OCI-LY3 (cell line): Measurements from ENCODE around the gene ASB12.
A peak's percentile ranks its signal among the peaks of the same experiment; 100 is the strongest.

ENCODE experiments used
- H2AFZ ChIP-seq: fragments of 200-600, 300-600 bp; shearing (Covaris generic); 2 replicates; pipeline ENCODE4 v1.6.0; 2014; ENCODE audit warnings: antibody characterized with exemption, low read depth, low read length
- H3K27ac ChIP-seq: fragments of 200-600, 300-600 bp; sonication (generic); 2 replicates; pipeline ENCODE4 v1.5.1; 2014; ENCODE audit warnings: mild to moderate bottlenecking, low read length, moderate library complexity, mixed read lengths
- H3K27me3 ChIP-seq: fragments of 200-600, 300-600 bp; sonication (generic); 2 replicates; pipeline ENCODE4 v1.6.1; 2014; ENCODE audit warnings: low read depth, low read length, mixed read lengths
- H3K36me3 ChIP-seq: fragments of 200-600, 300-600 bp; sonication (generic); replicated peaks from 2 replicates; pipeline ENCODE3; 2014; ENCODE audit warnings: low read depth, low read length, mixed read lengths
- H3K4me1 ChIP-seq: fragments of 300-600, 200-600 bp; sonication (generic); 2 replicates; pipeline ENCODE4 v1.6.1; 2014; ENCODE audit warnings: low read length, mixed read lengths
- H3K4me2 ChIP-seq: fragments of 200-600, 300-600 bp; sonication (generic); 2 replicates; pipeline ENCODE4 v1.6.1; 2014; ENCODE audit warnings: low read length, mixed read lengths
- H3K4me3 ChIP-seq: fragments of 300-600, 200-600 bp; sonication (generic); 2 replicates; pipeline ENCODE4 v1.5.1; 2014; ENCODE audit warnings: antibody characterized with exemption, mild to moderate bottlenecking, low read length, moderate library complexity
- H3K79me2 ChIP-seq: fragments of 300-600, 200-600 bp; shearing (Covaris generic); 2 replicates; pipeline ENCODE4 v1.6.1; 2014; ENCODE audit warnings: mild to moderate bottlenecking, low read length, mixed read lengths
- H3K9ac ChIP-seq: fragments of 300-600, 200-600 bp; shearing (Covaris generic); 2 replicates; pipeline ENCODE4 v1.6.0; 2014; ENCODE audit warnings: mild to moderate bottlenecking, low read length, moderate library complexity
- H3K9me3 ChIP-seq: fragments of 200-600, 300-600 bp; shearing (Covaris generic); 2 replicates; pipeline ENCODE4 v1.6.1; 2014; ENCODE audit warnings: low read length, mixed read lengths; ENCODE audit not compliant: insufficient read depth
- H4K20me1 ChIP-seq: fragments of 200-600, 300-600 bp; sonication (generic); 2 replicates; pipeline ENCODE4 v1.6.1; 2016; ENCODE audit warnings: low read length, mixed read lengths; ENCODE audit not compliant: insufficient read depth
- CTCF ChIP-seq: fragments of 200-600, 300-600 bp; sonication (generic); IDR thresholded peaks from 2 replicates; pipeline ENCODE4 v1.5.1; 2014; ENCODE audit warnings: antibody characterized with exemption, low read length, low read depth
- EZH2phosphoT487 ChIP-seq: fragments of 200-600 bp; shearing (Covaris generic); IDR thresholded peaks from 2 replicates; pipeline ENCODE4 v1.6.1; 2018; ENCODE audit warnings: antibody characterized with exemption, mixed run types, low read depth

Gene ASB12

GRCh38 chrX:64206556-64207162, 23.7 kb downstream of the ASB12 start:
- Histone ChIP-seq H3K9me3 (no peaks in the 10 kb centered on the region), H3K27ac (peak overlapping the region; percentile 74)

DNA sequence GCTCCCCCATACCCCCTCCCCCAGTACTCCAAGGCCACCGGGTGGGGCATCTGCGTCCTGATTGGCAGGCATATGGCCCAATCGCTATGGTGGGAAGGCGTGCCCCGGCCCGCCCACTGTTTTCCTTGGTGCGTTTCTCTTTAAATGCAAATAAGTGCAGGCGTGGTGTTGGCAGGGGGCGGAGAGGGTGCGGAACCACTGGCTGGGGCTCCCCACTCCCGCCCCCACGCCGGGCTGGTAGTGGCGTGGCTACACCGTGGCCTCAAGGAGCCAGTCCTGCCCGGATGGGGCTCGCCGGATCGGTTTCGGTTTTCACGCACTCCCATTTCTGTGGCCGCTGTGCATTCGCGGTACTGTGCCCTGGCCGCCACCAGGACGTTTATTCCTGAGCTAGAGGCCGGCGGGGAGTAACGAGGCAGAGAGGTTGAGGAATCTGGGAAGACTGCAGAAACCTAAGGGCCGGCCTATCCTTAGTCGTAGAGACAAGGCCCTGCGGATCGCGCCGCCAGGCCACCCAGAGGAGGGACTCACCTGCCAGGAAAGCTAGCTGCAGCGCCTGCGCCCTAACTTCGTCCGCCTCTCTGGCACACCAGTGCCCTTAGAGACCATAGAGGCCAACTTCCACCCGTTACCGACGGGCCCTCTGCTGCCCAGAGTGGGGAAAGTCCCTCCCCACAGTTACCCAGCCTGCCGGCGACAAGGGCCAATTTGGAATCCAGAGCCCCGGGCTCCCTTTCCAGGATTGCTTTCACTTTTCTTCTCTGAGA, 24.5 kb downstream of the ASB12 start:
- Histone ChIP-seq H4K20me1 (no peaks in the 10 kb centered on the region), H2AFZ (peak overlapping the region; percentile 63; the same call in 1 of the 2 replicates), H3K4me1 (peaks cover 11% of the 10 kb centered on the region), H3K9me3 (no peaks in the 10 kb centered on the region), H3K4me3 (peak overlapping the region; percentile 88), H3K27ac (peak overlapping the region; percentile 74), H3K27me3 (no peaks in the 10 kb centered on the region), H3K9ac (peak overlapping the region; percentile 87), H3K4me2 (peak overlapping the region; percentile 70), H3K79me2 (peaks cover 35% of the 10 kb centered on the region), H3K36me3 (no peaks in the 10 kb centered on the region)
- TF ChIP-seq EZH2phosphoT487 (no peak), CTCF (no peak)

More at GRCh38 chrX:64206556-64207162, 23.7 kb downstream of the ASB12 start:
- peak overlapping the region; percentile 87 for H3K9ac ChIP-seq
- H3K4me3 ChIP-seq: peak overlapping the region; percentile 88
- peaks cover 11% of the 10 kb centered on the region for H3K4me1 ChIP-seq
- peaks cover 28% of the 10 kb centered on the region for H3K79me2 ChIP-seq
- H3K4me2 ChIP-seq: peak overlapping the region; percentile 70
- H3K27me3 ChIP-seq: no peaks in the 10 kb centered on the region
- H3K36me3 ChIP-seq: no peaks in the 10 kb centered on the region
- no peaks in the 10 kb centered on the region for H4K20me1 ChIP-seq
- 0 out of 2 replicates have a peak overlapping the region, but pooled peaks have one; percentile 3 for H2AFZ ChIP-seq
- TF ChIP-seq EZH2phosphoT487 (no peak), CTCF (no peak)

DNA sequence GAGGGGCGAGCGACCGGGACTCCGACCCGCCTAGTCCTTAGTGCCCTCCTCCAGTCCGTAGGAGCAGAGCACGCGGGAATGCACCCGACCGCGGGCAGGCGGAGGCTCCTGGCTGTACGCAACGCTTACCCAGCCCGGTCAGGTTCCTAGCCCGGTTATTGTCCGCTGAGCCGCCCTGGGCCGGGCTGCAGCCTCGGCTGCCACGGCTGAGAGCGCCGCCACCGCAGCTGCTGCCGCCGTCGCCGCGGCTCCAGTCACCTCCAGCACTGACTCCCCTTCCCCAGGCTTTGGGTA, 25.0 kb downstream of the ASB12 start, which contains the start of gene AMER1:
AMER1 (minus strand) TSS at position 268 of the 294 bp plus-strand sequence. CDS start 12,422 bp downstream, outside the sequence.
- Histone ChIP-seq H3K4me3 (peak within 1 kb of the TSS; percentile 88), H3K27me3 (no peaks in the 10 kb centered on the region), H3K4me2 (peak within 1 kb of the TSS; percentile 83), H3K9ac (peak within 1 kb of the TSS; percentile 87), H4K20me1 (no peaks in the 10 kb centered on the region), H3K4me1 (peaks cover 11% of the 10 kb centered on the region), H2AFZ (peak within 1 kb of the TSS; percentile 63; the same call in 1 of the 2 replicates), H3K27ac (peak within 1 kb of the TSS; percentile 74), H3K36me3 (no peaks in the 10 kb centered on the region), H3K9me3 (no peaks in the 10 kb centered on the region), H3K79me2 (peaks cover 39% of the 10 kb centered on the region)
- TF ChIP-seq EZH2phosphoT487: no peak
- no peak for TF ChIP-seq CTCF

DNA sequence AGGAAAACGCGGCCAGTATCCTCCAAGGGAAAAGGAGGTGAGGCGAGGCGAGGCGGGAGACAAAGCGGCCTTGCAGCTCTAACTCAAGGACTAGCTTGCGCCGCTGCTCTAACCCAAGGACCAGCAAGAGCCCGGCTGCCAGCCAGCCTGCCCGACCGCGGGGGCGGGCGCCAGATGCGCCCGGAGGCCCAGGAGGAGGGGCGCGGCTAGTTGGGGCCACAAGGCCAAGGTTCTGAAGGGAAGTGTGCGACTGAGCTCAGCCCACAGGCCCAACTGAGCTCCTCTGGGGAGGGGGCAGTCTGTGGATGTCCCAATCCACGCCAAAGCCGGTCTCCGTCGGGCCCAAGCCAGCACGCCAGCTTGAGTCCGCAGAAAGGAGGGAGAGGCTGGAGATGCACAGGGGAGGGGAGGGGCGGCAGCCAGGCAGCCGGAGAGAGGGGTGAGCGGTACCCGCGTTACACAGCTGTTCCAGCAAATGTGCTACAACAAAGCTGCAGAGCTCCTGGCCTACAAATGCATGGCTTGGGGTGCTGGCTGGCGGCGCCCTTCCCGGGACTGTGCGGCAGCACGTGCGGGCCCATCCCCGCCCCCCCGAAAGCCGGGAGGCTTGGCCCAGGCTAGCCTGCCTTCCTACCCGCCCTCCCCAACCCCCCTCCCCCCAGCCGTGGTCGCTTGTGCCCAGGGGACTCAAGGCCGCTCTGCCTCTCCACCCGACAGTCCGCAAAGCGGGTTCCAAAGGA, 25.5 kb downstream of the ASB12 start:
- peak overlapping the region; percentile 34 for H3K27ac ChIP-seq
- peak overlapping the region; percentile 84 for H3K9ac ChIP-seq
- no peaks in the 10 kb centered on the region for H4K20me1 ChIP-seq
- no peak for TF ChIP-seq CTCF
- no peak for TF ChIP-seq EZH2phosphoT487
- H3K27me3 ChIP-seq: no peaks in the 10 kb centered on the region
- H3K4me3 ChIP-seq: peak overlapping the region; percentile 88
- no peaks in the 10 kb centered on the region for H3K9me3 ChIP-seq
- no peak overlapping the region for H2AFZ ChIP-seq
- H3K4me1 ChIP-seq: peaks cover 11% of the 10 kb centered on the region
- peaks cover 44% of the 10 kb centered on the region for H3K79me2 ChIP-seq
- peak overlapping the region; percentile 83 for H3K4me2 ChIP-seq
- H3K36me3 ChIP-seq: no peaks in the 10 kb centered on the region
